ENCODE results near the gene UBE3D.

The UBE3D gene

DNA sequence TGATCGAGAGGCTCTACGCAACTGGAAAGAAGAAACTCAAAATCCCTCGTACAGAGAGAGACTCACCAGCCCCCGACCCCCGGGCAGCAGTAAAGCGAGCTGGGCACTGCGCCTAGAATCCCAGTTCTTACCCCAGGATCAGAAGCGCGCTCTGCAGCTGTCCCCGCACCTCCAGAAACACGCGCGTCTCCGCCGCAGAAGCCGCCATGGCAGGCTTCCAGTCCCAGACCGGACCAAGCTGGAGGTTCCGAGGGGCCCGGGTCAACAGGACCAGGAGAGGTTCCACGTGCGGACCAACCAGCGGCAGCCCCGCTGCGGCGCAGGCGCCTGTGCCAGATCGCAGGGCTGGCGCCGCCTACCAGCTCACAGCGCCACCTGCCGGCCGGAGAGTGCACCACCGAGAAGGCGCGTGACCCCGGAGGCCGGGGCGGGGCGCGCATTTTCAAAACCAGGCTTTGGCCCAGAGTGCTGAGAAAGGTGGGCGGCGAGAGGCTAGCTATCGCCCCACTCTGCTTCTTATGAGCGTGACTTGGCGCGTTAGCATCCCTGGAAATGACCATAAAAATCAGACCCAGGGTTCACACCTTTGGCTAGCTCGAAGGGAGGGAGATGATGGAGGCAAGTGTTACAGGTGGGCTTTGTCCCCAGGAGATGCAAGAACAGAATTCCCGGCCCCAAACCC lies at the start of gene UBE3D (continued):
- 0 out of 2 replicates have a peak, but pooled peaks have one; percentile 9 for TF ChIP-seq ZNF146 (tag by site-specific recombination; IDR thresholded peaks at IDR 0.05)
- peak; percentile 76 for TF ChIP-seq KLF9 (tag by site-specific recombination; IDR thresholded peaks at IDR 0.05; ENCODE audit: low read depth)
- TF ChIP-seq ZNF501 (tag by site-specific recombination; IDR thresholded peaks at IDR 0.05): peak; percentile 97
- TF ChIP-seq ZNF16 (tag by site-specific recombination; IDR thresholded peaks at IDR 0.05; ENCODE audit: low read depth): no peak
- TF ChIP-seq ZFP3 (tag by site-specific recombination; IDR thresholded peaks at IDR 0.05; ENCODE audit: low read depth): no peak
- TF ChIP-seq ZNF394 (tag by site-specific recombination; IDR thresholded peaks at IDR 0.05; ENCODE audit: borderline replicate concordance): peak; percentile 74
- 0 out of 2 replicates have a peak, but pooled peaks have one; percentile 13 for TF ChIP-seq BCL11A (tag by site-specific recombination; IDR thresholded peaks at IDR 0.05; ENCODE audit: low read depth)
- no peak for TF ChIP-seq ZNF157 (tag by site-specific recombination; IDR thresholded peaks at IDR 0.05)
- no peak for TF ChIP-seq ZNF530 (tag by site-specific recombination; IDR thresholded peaks at IDR 0.05; ENCODE audit: low read depth)
- TF ChIP-seq EGR2 (tag by site-specific recombination; IDR thresholded peaks at IDR 0.05; ENCODE audit: low read depth): peak; percentile 60; the same call in 1 of the 2 replicates
- TF ChIP-seq ZNF341 (tag by site-specific recombination; IDR thresholded peaks at IDR 0.05; ENCODE audit: low read depth): no peak
- TF ChIP-seq ZNF350 (tag by site-specific recombination; IDR thresholded peaks at IDR 0.05): no peak
- TF ChIP-seq ZNF423 (tag by site-specific recombination; IDR thresholded peaks at IDR 0.05): no peak
- no peak for TF ChIP-seq ZNF623 (tag by site-specific recombination; IDR thresholded peaks at IDR 0.05)
- TF ChIP-seq ZNF621 (tag by site-specific recombination; IDR thresholded peaks at IDR 0.05): no peak
- TF ChIP-seq ZNF2 (tag by site-specific recombination; IDR thresholded peaks at IDR 0.05): peak; percentile 94
- TF ChIP-seq GFI1B (tag by site-specific recombination; IDR thresholded peaks at IDR 0.05): no peak
- peak; percentile 47; the same call in 1 of the 2 replicates for TF ChIP-seq KLF17 (tag by site-specific recombination; IDR thresholded peaks at IDR 0.05)
- no peak for TF ChIP-seq ZNF560 (tag by site-specific recombination; IDR thresholded peaks at IDR 0.05; ENCODE audit: borderline replicate concordance)
- TF ChIP-seq ZBTB11 (tag by site-specific recombination; conservative IDR thresholded peaks at IDR 0.05; ENCODE audit: low read depth): peak; percentile 37
- no peak for TF ChIP-seq ZBTB7A (tag by site-specific recombination; IDR thresholded peaks at IDR 0.05; ENCODE audit: low read depth)
- no peak for TF ChIP-seq ZNF571 (tag by site-specific recombination; IDR thresholded peaks at IDR 0.05)
- no peak for TF ChIP-seq ZNF366 (tag by site-specific recombination; conservative IDR thresholded peaks at IDR 0.05)
- no peak for TF ChIP-seq ZNF114 (tag by site-specific recombination; IDR thresholded peaks at IDR 0.05)
- no peak; the same call in none of the 2 replicates for TF ChIP-seq ZSCAN30 (tag by site-specific recombination; IDR thresholded peaks at IDR 0.05)
- TF ChIP-seq, protein P1, sequence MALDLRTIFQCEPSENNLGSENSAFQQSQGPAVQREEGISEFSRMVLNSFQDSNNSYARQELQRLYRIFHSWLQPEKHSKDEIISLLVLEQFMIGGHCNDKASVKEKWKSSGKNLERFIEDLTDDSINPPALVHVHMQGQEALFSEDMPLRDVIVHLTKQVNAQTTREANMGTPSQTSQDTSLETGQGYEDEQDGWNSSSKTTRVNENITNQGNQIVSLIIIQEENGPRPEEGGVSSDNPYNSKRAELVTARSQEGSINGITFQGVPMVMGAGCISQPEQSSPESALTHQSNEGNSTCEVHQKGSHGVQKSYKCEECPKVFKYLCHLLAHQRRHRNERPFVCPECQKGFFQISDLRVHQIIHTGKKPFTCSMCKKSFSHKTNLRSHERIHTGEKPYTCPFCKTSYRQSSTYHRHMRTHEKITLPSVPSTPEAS (tag by site-specific recombination; IDR thresholded peaks at IDR 0.05): no peak
- no peak for TF ChIP-seq ZNF768 (tag by site-specific recombination; IDR thresholded peaks at IDR 0.05)
- no peak for TF ChIP-seq ZNF664 (tag by site-specific recombination; IDR thresholded peaks at IDR 0.05)
- TF ChIP-seq YY2 (tag by site-specific recombination; IDR thresholded peaks at IDR 0.05): peak; percentile 40; the same call in 1 of the 2 replicates
- no peak for TF ChIP-seq MZF1 (tag by site-specific recombination; IDR thresholded peaks at IDR 0.05; ENCODE audit: borderline replicate concordance)
- no peak for TF ChIP-seq ZBTB10 (tag by site-specific recombination; IDR thresholded peaks at IDR 0.05)

Measured in HEK293 (cell line).